Measurements from ENCODE around the gene TFB1M. TPM values are rescaled to one million over a fixed set of nuclear protein-coding genes. Genes with fewer than 3 reads are reported as not detected.

The TFB1M gene
- total and polyA plus RNA-seq, 2 experiments from 2014 or later = 10.3 to 11.2 TPM

DNA sequence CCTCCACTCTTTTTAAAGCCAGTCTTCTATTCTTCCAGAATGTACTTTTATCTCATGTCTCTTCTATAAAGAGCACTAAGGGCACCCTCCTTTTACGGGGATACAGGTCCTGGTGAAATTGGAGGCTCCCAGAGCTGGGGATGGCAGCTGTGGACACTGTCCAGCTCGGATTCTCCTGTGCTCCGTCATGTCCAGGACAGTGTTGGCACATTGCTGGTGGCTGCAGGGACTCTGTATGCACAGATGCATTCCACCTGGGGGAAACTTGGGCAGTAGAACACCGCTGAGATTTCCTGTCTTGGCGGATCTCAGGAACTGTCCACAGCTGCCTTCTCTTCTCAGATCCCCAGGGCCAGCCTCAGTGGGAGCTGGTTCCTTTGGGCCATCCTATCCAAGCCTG lies 107.1 kb downstream of the TFB1M start:
- DNase-seq (ENCODE audit: low spot score) = no peak
- no peaks in the 10 kb centered on the region for H3K9me3 ChIP-seq (ENCODE audit: low read depth)
- H4K20me1 ChIP-seq (ENCODE audit: insufficient read depth, poor library complexity, severe bottlenecking) = no peaks in the 10 kb centered on the region
- H3K4me1 ChIP-seq (ENCODE audit: insufficient read depth) = no peaks in the 10 kb centered on the region
- H3K36me3 ChIP-seq (replicated peaks; ENCODE audit: insufficient read depth, low read depth) = no peaks in the 10 kb centered on the region
- H2AFZ ChIP-seq = no peak overlapping the region
- no peaks in the 10 kb centered on the region for H3K79me2 ChIP-seq
- no peak overlapping the region for H3K4me3 ChIP-seq
- H3K9me2 ChIP-seq (replicated peaks; ENCODE audit: insufficient read depth) = no peaks in the 10 kb centered on the region
- H3K4me2 ChIP-seq = no peak overlapping the region
- no peaks in the 10 kb centered on the region for H3K27me3 ChIP-seq
- 81% methylated on average over 5 of the region's 5 CpGs for WGBS (ENCODE audit: low lambda C conversion rate, missing lambda C conversion rate)
- no peak overlapping the region for H3K27ac ChIP-seq
- TF ChIP-seq, protein P1, sequence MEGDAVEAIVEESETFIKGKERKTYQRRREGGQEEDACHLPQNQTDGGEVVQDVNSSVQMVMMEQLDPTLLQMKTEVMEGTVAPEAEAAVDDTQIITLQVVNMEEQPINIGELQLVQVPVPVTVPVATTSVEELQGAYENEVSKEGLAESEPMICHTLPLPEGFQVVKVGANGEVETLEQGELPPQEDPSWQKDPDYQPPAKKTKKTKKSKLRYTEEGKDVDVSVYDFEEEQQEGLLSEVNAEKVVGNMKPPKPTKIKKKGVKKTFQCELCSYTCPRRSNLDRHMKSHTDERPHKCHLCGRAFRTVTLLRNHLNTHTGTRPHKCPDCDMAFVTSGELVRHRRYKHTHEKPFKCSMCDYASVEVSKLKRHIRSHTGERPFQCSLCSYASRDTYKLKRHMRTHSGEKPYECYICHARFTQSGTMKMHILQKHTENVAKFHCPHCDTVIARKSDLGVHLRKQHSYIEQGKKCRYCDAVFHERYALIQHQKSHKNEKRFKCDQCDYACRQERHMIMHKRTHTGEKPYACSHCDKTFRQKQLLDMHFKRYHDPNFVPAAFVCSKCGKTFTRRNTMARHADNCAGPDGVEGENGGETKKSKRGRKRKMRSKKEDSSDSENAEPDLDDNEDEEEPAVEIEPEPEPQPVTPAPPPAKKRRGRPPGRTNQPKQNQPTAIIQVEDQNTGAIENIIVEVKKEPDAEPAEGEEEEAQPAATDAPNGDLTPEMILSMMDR (IDR thresholded peaks at IDR 0.05; ENCODE audit: poor library complexity) = no peak
- no peak for TF ChIP-seq EZH2phosphoT487 (IDR thresholded peaks at IDR 0.05; ENCODE audit: low read depth, severe bottlenecking, unreplicated experiment)
- no peak for TF ChIP-seq EZH2 (IDR thresholded peaks at IDR 0.05; ENCODE audit: borderline replicate concordance)

Other genes starting within 250 kb of the TFB1M start
- not detected in 2 replicates for gene CLDN20, start 50.5 kb downstream of the TFB1M start, total RNA-seq
- 0.38 and 0.56 TPM in 2 replicates for gene CLDN20, start 50.5 kb downstream of the TFB1M start, polyA plus RNA-seq
- not detected in 2 replicates for gene NOX3, start 141.4 kb upstream of the TFB1M start, total RNA-seq
- not detected in 2 replicates for gene NOX3, start 141.4 kb upstream of the TFB1M start, polyA plus RNA-seq

All from hepatocyte (in vitro differentiated cells).